NCI-H1092 treated with DMSO at 0.1 percent for 48 hours (cell line): ENCODE measurements around the gene LPAR5.
"Not testable (repeated sequence)": the region's sequence is repeated elsewhere in the genome, so short reads cannot be mapped to it uniquely, and the experiment has no call there.

Source experiments
- DNase-seq: peaks from one replicate; lab custom pipeline; 2025; lab: John Stamatoyannopoulos, UW

Gene LPAR5

GRCh38 chr12:6606331-6607131 lies 29.2 kb downstream of the LPAR5 start:
- no peak for DNase-seq

- DNase-seq = peak; percentile 10
These were observed 30.1 kb downstream of the LPAR5 start for GRCh38 chr12:6605421-6606330.

- DNase-seq = no peak
These were observed 31.3 kb downstream of the LPAR5 start for GRCh38 chr12:6604259-6605029.

GRCh38 chr12:6603095-6603567 lies 32.6 kb downstream of the LPAR5 start:
- no peak for DNase-seq

GRCh38 chr12:6602526-6602925 lies 33.2 kb downstream of the LPAR5 start:
- no peak for DNase-seq

GRCh38 chr12:6595673-6596072 lies 40.1 kb downstream of the LPAR5 start:
- not testable (repeated sequence) for DNase-seq

GRCh38 chr12:6592087-6592486 lies 43.7 kb downstream of the LPAR5 start:
- no peak for DNase-seq

- DNase-seq = not testable (repeated sequence)
These were observed 49.2 kb downstream of the LPAR5 start for GRCh38 chr12:6586569-6586968.

- DNase-seq = no peak
These were observed 51.5 kb downstream of the LPAR5 start for GRCh38 chr12:6584293-6584692.

GRCh38 chr12:6582959-6583358 lies 52.8 kb downstream of the LPAR5 start:
- no peak for DNase-seq

- DNase-seq = no peak
These were observed 53.6 kb downstream of the LPAR5 start for GRCh38 chr12:6582196-6582595.

GRCh38 chr12:6575648-6576047 lies 60.1 kb downstream of the LPAR5 start:
- no peak for DNase-seq

GRCh38 chr12:6574576-6575295 lies 61.0 kb downstream of the LPAR5 start:
- DNase-seq = no peak

- no peak for DNase-seq
These were observed 62.8 kb downstream of the LPAR5 start for GRCh38 chr12:6573001-6573400.

GRCh38 chr12:6570264-6570887 lies 65.4 kb downstream of the LPAR5 start:
- DNase-seq = peak; percentile 8

GRCh38 chr12:6569786-6570185 lies 66.0 kb downstream of the LPAR5 start:
- no peak for DNase-seq

GRCh38 chr12:6569312-6569711 lies 66.4 kb downstream of the LPAR5 start:
- no peak for DNase-seq
